ENCODE measurements around the gene CLTA. TPM values are rescaled to one million over a fixed set of nuclear protein-coding genes. Genes with fewer than 3 reads are reported as not detected.
"Not testable (repeated sequence)": the region's sequence is repeated elsewhere in the genome, so short reads cannot be mapped to it uniquely, and the experiment has no call there.

Gene CLTA
- total RNA-seq, 1 donor from 2014 or later: 330 TPM

DNA sequence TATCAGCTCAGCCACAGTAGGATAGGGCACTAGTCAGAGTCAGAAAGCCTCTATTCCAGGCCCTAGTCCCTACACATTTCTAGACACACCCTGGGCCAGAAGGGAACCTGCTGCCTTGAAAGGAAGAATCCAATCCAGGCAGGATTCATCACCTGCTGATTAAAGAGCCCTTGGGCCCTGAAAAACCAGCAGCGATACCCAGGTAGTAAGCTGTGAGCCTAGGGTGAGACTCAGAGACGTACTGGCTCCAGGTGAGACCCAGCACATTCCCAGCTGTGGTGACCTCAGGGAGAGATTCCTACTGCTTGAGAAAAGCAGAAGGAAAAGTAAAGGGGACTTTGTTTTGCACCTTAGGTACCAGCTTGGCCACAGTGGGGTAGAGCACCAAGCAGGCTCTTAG, 16.9 kb upstream of the CLTA start:
- Mint-ChIP-seq H3K27me3 (ENCODE audit: unreplicated experiment) (peaks cover 3% of the 10 kb centered on the region), H3K27ac (ENCODE audit: unreplicated experiment) (no peak overlapping the region), H3K4me3 (ENCODE audit: unreplicated experiment) (no peak overlapping the region), H3K4me1 (ENCODE audit: unreplicated experiment) (peaks cover 3% of the 10 kb centered on the region), H3K9me3 (ENCODE audit: unreplicated experiment) (no peaks in the 10 kb centered on the region), H3K36me3 (ENCODE audit: low read depth, unreplicated experiment) (peaks cover 3% of the 10 kb centered on the region)
- no peak for DNase-seq (ENCODE audit: low spot score)
- TF ChIP-seq, protein P1, sequence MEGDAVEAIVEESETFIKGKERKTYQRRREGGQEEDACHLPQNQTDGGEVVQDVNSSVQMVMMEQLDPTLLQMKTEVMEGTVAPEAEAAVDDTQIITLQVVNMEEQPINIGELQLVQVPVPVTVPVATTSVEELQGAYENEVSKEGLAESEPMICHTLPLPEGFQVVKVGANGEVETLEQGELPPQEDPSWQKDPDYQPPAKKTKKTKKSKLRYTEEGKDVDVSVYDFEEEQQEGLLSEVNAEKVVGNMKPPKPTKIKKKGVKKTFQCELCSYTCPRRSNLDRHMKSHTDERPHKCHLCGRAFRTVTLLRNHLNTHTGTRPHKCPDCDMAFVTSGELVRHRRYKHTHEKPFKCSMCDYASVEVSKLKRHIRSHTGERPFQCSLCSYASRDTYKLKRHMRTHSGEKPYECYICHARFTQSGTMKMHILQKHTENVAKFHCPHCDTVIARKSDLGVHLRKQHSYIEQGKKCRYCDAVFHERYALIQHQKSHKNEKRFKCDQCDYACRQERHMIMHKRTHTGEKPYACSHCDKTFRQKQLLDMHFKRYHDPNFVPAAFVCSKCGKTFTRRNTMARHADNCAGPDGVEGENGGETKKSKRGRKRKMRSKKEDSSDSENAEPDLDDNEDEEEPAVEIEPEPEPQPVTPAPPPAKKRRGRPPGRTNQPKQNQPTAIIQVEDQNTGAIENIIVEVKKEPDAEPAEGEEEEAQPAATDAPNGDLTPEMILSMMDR (IDR thresholded peaks at IDR 0.05; ENCODE audit: unreplicated experiment): no peak

GRCh38 chr9:36174271-36174670, 16.4 kb upstream of the CLTA start:
- no peak overlapping the region for H3K27ac Mint-ChIP-seq (ENCODE audit: unreplicated experiment)
- peaks cover 3% of the 10 kb centered on the region for H3K27me3 Mint-ChIP-seq (ENCODE audit: unreplicated experiment)

GRCh38 chr9:36174731-36175130, 16.0 kb upstream of the CLTA start:
- H3K4me1 Mint-ChIP-seq (ENCODE audit: unreplicated experiment): peaks cover 6% of the 10 kb centered on the region
- peaks cover 3% of the 10 kb centered on the region for H3K27me3 Mint-ChIP-seq (ENCODE audit: unreplicated experiment)
- H3K27ac Mint-ChIP-seq (ENCODE audit: unreplicated experiment): no peak overlapping the region
- no peak overlapping the region for H3K4me3 Mint-ChIP-seq (ENCODE audit: unreplicated experiment)
- TF ChIP-seq, protein P1 (IDR thresholded peaks at IDR 0.05; ENCODE audit: unreplicated experiment): no peak
- no peaks in the 10 kb centered on the region for H3K9me3 Mint-ChIP-seq (ENCODE audit: unreplicated experiment)
- H3K36me3 Mint-ChIP-seq (ENCODE audit: low read depth, unreplicated experiment): peaks cover 6% of the 10 kb centered on the region
- DNase-seq (ENCODE audit: low spot score): no peak

More at GRCh38 chr9:36174271-36174670, 16.4 kb upstream of the CLTA start:
- Mint-ChIP-seq H3K4me3 (ENCODE audit: unreplicated experiment) (no peak overlapping the region), H3K9me3 (ENCODE audit: unreplicated experiment) (no peaks in the 10 kb centered on the region), H3K4me1 (ENCODE audit: unreplicated experiment) (peaks cover 6% of the 10 kb centered on the region), H3K36me3 (ENCODE audit: low read depth, unreplicated experiment) (peaks cover 6% of the 10 kb centered on the region)
- TF ChIP-seq, protein P1 (IDR thresholded peaks at IDR 0.05; ENCODE audit: unreplicated experiment): no peak
- no peak for DNase-seq (ENCODE audit: low spot score)

GRCh38 chr9:36175209-36175608, 15.5 kb upstream of the CLTA start:
- not testable (repeated sequence) for DNase-seq (ENCODE audit: low spot score); H3K36me3 Mint-ChIP-seq (ENCODE audit: low read depth, unreplicated experiment); H3K9me3 Mint-ChIP-seq (ENCODE audit: unreplicated experiment); H3K27me3 Mint-ChIP-seq (ENCODE audit: unreplicated experiment); H3K27ac Mint-ChIP-seq (ENCODE audit: unreplicated experiment); H3K4me3 Mint-ChIP-seq (ENCODE audit: unreplicated experiment); H3K4me1 Mint-ChIP-seq (ENCODE audit: unreplicated experiment)

- not testable (repeated sequence) for H3K9me3 Mint-ChIP-seq (ENCODE audit: unreplicated experiment); DNase-seq (ENCODE audit: low spot score); H3K4me3 Mint-ChIP-seq (ENCODE audit: unreplicated experiment); H3K27me3 Mint-ChIP-seq (ENCODE audit: unreplicated experiment); H3K36me3 Mint-ChIP-seq (ENCODE audit: low read depth, unreplicated experiment); H3K4me1 Mint-ChIP-seq (ENCODE audit: unreplicated experiment); H3K27ac Mint-ChIP-seq (ENCODE audit: unreplicated experiment)
Measured at GRCh38 chr9:36176496-36176895, 14.2 kb upstream of the CLTA start.

DNA sequence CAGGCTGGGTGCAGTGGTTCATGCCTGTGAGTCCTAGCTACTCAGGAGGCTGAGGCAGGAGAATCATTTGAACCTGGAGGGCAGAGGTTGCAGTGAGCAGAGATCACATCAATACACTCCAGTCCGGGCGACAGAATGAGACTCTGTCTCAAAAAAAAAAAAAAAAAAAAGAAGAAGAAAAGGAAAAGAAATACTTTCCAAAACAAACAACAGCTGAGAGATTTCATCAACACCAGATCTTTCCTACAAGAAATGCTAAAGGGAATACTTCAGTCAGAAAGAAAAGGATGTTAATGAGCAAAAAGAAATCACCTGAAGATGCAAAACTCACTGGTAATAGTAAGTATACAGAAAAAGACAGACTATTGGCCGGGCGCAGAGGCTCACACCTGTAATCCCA, 13.2 kb upstream of the CLTA start:
- TF ChIP-seq, protein P1 (IDR thresholded peaks at IDR 0.05; ENCODE audit: unreplicated experiment): no peak
- peaks cover 6% of the 10 kb centered on the region for H3K4me1 Mint-ChIP-seq (ENCODE audit: unreplicated experiment)
- H3K27ac Mint-ChIP-seq (ENCODE audit: unreplicated experiment): no peak overlapping the region
- peaks cover 6% of the 10 kb centered on the region for H3K36me3 Mint-ChIP-seq (ENCODE audit: low read depth, unreplicated experiment)
- DNase-seq (ENCODE audit: low spot score): no peak
- H3K9me3 Mint-ChIP-seq (ENCODE audit: unreplicated experiment): no peaks in the 10 kb centered on the region
- H3K4me3 Mint-ChIP-seq (ENCODE audit: unreplicated experiment): no peak overlapping the region
- H3K27me3 Mint-ChIP-seq (ENCODE audit: unreplicated experiment): peaks cover 3% of the 10 kb centered on the region

DNA sequence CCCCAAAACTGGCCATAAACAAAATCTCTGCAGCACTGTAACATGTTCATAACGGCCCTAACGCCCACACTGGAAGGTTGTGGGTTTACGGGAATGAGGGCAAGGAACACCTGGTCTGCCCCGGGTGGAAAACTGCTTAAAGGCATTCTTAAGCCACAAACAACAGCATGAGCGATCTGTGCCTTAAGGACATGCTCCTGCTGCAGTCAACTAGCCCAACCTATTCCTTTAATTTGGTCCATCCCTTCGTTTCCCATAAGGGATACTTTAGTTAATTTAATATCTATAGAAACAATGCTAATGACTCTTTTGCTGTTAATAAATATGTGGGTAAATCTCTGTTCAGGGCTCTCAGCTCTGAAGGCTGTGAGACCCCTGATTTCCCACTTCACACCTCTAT, 10.5 kb upstream of the CLTA start:
- H3K36me3 Mint-ChIP-seq (ENCODE audit: low read depth, unreplicated experiment); H3K27me3 Mint-ChIP-seq (ENCODE audit: unreplicated experiment); H3K4me3 Mint-ChIP-seq (ENCODE audit: unreplicated experiment); H3K27ac Mint-ChIP-seq (ENCODE audit: unreplicated experiment); H3K4me1 Mint-ChIP-seq (ENCODE audit: unreplicated experiment); DNase-seq (ENCODE audit: low spot score); H3K9me3 Mint-ChIP-seq (ENCODE audit: unreplicated experiment): not testable (repeated sequence)
